ENCODE results near the gene FNDC10. TPM values are rescaled to one million over a fixed set of nuclear protein-coding genes. Genes with fewer than 3 reads are reported as not detected.
A peak's percentile ranks its signal among the peaks of the same experiment; 100 is the strongest.

Gene FNDC10
- total RNA-seq, 2 donors from 2014 or later, result 1.3 to 2.3 TPM

DNA sequence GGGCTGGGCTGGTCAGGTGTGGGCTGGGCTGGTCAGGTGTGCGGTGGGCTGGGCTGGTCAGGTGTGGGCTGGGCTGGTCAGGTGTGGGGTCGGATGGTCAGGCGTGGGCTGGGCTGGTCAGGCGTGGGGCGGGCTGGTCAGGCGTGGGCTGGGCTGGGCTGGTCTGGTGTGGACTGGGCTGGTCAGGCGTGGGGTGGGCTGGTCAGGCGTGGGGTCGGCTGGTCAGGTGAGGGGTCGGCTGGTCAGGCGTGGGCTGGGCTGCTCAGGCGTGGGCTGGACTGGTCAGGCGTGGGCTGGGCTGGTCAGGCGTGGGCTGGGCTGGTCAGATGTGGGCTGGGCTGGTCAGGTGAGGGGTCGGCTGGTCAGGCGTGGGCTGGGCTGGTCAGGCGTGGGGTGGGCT, 5.8 kb upstream of the FNDC10 start:
- 75 to 80% methylated on average over 1 to 17 of the region's 17 CpGs for WGBS, 2 donors
- no peak for DNase-seq
- ATAC-seq, result no peak
- Histone ChIP-seq H3K36me3 (replicated peaks in 1 of 2; ENCODE audit: insufficient read depth in 1 of 2, low read depth in 2 of 2) (no peaks in the 10 kb centered on the region), H3K4me1 (no peaks in the 10 kb centered on the region), H3K9me3 (no peaks in the 10 kb centered on the region), H3K27me3 (no peaks in the 10 kb centered on the region), H3K27ac (no peak overlapping the region), H3K4me3 (no peak overlapping the region)
- intact Hi-C loops (cut with DNase I), result no loop called here
- no peak for TF ChIP-seq POLR2A (IDR thresholded peaks at IDR 0.05)
- TF ChIP-seq, protein P1, sequence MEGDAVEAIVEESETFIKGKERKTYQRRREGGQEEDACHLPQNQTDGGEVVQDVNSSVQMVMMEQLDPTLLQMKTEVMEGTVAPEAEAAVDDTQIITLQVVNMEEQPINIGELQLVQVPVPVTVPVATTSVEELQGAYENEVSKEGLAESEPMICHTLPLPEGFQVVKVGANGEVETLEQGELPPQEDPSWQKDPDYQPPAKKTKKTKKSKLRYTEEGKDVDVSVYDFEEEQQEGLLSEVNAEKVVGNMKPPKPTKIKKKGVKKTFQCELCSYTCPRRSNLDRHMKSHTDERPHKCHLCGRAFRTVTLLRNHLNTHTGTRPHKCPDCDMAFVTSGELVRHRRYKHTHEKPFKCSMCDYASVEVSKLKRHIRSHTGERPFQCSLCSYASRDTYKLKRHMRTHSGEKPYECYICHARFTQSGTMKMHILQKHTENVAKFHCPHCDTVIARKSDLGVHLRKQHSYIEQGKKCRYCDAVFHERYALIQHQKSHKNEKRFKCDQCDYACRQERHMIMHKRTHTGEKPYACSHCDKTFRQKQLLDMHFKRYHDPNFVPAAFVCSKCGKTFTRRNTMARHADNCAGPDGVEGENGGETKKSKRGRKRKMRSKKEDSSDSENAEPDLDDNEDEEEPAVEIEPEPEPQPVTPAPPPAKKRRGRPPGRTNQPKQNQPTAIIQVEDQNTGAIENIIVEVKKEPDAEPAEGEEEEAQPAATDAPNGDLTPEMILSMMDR (IDR thresholded peaks at IDR 0.05), result no peak

- intact Hi-C loops (cut with DNase I), result no loop called here
- peak in 1 of 4 donors; percentile 8 for DNase-seq
These were observed 5.2 kb upstream of the FNDC10 start for GRCh38 chr1:1605034-1605591.

DNA sequence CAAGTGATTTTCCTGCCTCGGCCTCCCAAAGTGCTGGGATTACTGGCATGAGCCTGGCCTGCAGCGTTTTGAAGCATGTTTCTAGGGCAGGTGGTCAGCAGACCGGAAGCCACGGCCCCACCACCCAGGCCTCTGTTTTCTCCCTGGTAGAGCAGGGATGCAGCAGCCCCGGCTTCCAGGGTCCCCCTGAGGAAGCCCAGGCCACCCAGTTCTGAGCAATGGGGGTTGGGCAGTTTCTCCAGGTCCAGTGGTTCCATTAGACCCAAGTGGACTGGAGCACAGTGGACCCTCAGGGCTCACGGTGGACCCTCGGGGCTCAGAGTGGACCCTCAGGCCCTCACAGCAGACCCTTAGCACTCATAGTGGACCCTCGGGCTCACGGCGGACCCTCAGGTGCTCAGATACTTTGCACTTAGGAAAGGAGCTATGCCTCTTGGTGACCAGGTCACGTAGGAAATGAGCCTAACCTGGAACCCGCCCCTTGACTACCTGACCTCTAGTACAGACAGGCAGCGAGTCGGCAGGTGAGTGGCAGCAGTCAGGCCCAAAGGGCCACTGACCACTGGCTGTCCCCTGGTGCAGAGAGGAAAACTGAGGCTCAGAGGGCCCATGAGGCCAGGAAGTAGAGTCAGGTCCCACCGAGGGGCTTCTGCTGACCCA, 4.6 kb upstream of the FNDC10 start:
- H3K4me1 ChIP-seq, result peaks cover 4% of the 10 kb centered on the region
- no peaks in the 10 kb centered on the region for H3K27me3 ChIP-seq
- no peaks in the 10 kb centered on the region for H3K9me3 ChIP-seq
- intact Hi-C loops (cut with DNase I), result no loop called here
- DNase-seq, result no peak
- no peak for ATAC-seq
- TF ChIP-seq POLR2A (IDR thresholded peaks at IDR 0.05), result no peak
- TF ChIP-seq, protein P1 (IDR thresholded peaks at IDR 0.05), result no peak
- 68 to 78% methylated on average over 11 to 15 of the region's 15 CpGs for WGBS, 2 donors
- H3K4me3 ChIP-seq, result no peak overlapping the region
- H3K27ac ChIP-seq, result no peak overlapping the region
- no peaks in the 10 kb centered on the region for H3K36me3 ChIP-seq (replicated peaks in 1 of 2; ENCODE audit: insufficient read depth in 1 of 2, low read depth in 2 of 2)

More at GRCh38 chr1:1605034-1605591, 5.2 kb upstream of the FNDC10 start:
- H3K27ac ChIP-seq, result no peak overlapping the region
- no peaks in the 10 kb centered on the region for H3K36me3 ChIP-seq (replicated peaks in 1 of 2; ENCODE audit: insufficient read depth in 1 of 2, low read depth in 2 of 2)
- H3K4me1 ChIP-seq, result peaks cover 4% of the 10 kb centered on the region
- ATAC-seq, result no peak
- no peak overlapping the region for H3K4me3 ChIP-seq
- no peak for TF ChIP-seq POLR2A (IDR thresholded peaks at IDR 0.05)
- TF ChIP-seq, protein P1 (IDR thresholded peaks at IDR 0.05), result no peak
- H3K27me3 ChIP-seq, result no peaks in the 10 kb centered on the region
- WGBS, 2 donors, result 81 to 87% methylated on average over 14 of the region's 14 CpGs
- H3K9me3 ChIP-seq, result no peaks in the 10 kb centered on the region

DNA sequence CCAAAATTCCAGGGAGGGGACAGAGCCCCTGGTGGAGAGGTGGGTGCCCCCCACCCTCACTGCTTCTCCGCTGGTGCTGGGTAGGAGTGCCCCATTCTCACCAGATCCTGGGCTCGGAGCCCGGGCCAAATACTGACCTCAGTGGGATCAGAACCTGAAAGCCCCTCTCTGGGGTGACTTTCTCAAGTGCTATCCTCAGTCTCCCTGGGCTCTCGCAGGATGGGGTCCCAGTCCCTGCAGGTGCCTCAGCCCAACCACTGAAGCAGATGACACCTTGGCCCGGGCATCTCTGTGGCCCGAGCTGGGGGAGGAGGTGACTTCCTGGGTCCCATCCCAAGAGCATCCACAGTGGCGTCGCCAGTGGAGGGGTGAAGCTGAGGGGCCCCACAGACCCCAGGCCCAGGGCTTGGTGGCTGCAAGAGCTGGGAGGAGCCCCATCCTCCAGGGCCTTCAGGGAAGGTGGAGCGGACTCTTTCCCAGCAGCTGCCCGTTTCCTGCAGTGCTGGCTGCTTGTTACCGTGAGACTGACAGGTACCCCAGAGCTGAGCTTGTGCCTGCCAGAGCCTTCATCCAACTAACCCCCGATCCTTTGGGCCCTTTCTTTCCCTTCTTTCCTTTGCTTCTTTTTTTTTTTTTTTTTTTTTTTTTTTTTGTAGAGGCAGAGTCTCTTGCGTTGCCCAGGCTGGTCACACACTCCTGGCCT, 3.9 kb upstream of the FNDC10 start:
- DNase-seq (peak in 1 of 4 donors; percentile 7), ATAC-seq (no peak)
- Histone ChIP-seq H3K4me1 (peaks cover 9% of the 10 kb centered on the region), H3K9me3 (no peaks in the 10 kb centered on the region), H3K27me3 (no peaks in the 10 kb centered on the region), H3K36me3 (replicated peaks in 1 of 2; ENCODE audit: insufficient read depth in 1 of 2, low read depth in 2 of 2) (no peaks in the 10 kb centered on the region), H3K4me3 (no peak overlapping the region), H3K27ac (no peak overlapping the region)
- TF ChIP-seq, protein P1 (IDR thresholded peaks at IDR 0.05), result no peak
- TF ChIP-seq POLR2A (IDR thresholded peaks at IDR 0.05), result no peak
- intact Hi-C loops (cut with DNase I), result no loop called here
- WGBS, 2 donors, result 53 to 67% methylated on average over 8 to 13 of the region's 13 CpGs
